Retina (tissue), 1 donor: ENCODE measurements around the gene RAB9A.
"Not testable (repeated sequence)": the region's sequence is repeated elsewhere in the genome, so short reads cannot be mapped to it uniquely, and the experiment has no call there.

Experiments
- DNase-seq: peaks from one replicate; pipeline ENCODE4 v3.0.0-alpha.2; 2016

The RAB9A gene

DNA sequence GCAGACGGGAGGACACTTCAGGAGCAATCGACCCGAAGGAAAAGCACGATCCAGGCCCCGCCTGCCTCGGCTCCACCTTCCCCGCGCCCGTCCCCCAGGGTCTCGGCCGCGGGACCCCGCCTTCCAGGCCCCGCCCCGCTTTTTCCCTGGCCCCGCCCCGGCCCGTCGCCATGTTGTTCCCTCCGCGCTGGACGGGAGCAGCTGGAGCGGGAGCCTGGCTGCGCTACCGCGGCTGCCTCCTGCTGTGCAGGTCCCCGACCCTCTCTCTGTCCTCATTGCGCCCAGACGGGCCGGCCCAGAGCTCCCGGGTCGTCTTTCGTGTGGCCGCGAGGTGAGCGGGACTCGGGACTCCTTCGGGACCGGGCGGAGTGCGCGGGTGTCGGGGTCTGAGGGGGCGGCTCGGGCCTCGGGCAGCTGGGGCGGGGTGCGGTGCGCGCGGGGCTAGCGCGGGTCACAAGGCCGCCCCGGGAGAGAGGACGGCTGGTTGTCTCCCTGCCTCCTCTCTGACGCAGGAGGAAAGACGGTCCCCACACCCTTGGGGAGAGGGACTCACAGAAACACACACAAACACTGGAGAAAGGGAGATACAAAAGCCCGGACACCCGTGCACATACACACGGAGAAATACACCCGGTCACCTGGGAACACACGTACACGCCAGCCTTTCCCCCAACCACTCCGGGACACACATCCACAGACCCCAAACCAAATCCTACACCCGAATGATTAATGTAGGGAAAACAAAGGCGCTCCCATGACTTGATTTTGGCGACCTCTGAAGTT is at the start of gene RAB9A:
Gene RAB9A (plus strand): TSS at position 171 of the 783 bp plus-strand sequence. CDS start 19,619 bp downstream, outside the sequence.
- peak; percentile 84 for DNase-seq

DNA sequence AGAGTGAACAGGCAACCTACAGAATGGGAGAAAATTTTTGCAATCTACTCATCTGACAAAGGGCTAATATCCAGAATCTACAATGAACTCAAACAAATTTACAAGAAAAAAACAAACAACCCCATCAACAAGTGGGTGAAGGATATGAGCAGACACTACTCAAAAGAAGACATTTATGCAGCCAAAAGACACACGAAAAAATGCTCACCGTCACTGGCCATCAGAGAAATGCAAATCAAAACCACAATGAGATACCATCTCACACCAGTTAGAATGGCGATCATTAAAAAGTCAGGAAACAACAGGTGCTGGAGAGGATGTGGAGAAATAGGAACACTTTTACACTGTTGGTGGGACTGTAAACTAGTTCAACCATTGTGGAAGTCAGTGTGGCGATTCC is 47.2 kb upstream of the RAB9A start:
- DNase-seq: not testable (repeated sequence)

DNA sequence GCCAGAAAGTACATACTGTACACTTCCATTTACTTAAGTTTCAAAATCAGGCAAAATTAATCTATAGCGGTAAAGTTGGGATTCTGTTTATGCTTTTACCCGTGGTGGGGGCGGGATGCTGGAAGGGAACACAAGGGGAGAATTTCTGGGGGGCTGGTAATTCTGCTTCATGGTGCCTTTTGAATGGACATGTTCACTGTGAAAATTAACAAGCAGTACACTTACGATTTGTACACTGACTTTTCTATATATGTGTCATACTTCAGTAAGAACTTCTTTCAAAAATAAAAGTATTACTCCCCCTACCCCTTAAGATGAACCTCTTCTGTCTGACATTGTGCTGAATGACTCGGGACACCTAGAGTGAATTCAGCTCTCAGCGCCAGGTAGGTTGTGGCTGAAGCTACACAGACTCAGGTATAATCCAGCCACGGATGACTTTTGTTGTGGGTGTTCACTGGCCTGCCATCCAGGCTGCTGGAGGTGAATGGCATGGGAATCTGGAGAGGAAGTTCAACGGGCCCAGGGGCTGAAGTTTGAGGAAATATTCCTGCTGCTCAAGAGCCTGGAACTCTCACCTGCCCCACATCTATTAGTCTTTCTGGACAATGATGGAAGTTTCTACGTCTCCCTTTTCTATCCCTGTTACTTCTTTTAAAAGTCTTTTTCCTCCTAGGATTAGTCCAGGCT is 43.3 kb upstream of the RAB9A start:
- no peak for DNase-seq

- peak; percentile 38 for DNase-seq
Measured at GRCh38 chrX:13646154-13646549, 42.8 kb upstream of the RAB9A start.

DNA sequence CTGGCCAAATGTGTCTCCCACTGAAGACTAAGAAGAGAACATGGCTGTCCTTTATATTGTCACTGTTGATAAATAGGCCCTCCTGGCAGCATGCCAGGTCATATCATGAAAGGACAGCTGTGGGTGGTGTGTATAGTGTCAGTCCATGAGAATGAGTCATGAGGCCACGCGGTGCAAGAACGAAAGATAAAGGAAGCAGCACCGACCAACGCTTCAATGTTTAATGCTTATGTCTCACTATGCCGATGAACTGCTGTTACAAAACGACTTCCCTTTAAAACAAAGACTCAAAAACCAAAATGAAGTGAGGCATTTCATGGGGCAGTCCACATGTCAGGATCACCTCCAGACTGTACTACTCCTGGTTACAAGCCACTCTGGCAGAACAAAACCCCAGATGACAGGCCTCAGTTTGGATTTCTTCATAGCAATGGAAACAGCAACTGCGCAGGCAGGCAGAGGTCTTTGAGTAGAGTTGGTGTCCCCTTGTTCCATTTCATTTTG is 41.2 kb upstream of the RAB9A start:
- DNase-seq: no peak

DNA sequence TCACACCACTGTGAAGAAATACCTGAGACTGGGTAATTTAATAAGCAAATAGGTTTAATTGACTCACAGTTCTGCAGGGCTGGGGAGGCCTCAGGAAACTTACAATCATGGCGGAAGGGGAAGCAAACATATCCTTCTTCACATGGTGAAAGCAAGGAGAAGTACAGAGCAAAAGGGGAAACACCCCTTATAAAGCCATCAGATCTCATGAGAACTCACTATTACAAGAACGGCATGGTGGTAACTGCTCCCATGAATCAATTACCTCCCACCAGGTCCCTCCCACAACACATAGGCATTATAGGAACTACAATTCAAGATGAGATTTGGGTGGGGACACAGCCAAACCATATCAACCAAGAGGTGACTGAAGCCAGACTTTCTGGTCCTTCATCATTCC is 40.6 kb upstream of the RAB9A start:
- not testable (repeated sequence) for DNase-seq

DNA sequence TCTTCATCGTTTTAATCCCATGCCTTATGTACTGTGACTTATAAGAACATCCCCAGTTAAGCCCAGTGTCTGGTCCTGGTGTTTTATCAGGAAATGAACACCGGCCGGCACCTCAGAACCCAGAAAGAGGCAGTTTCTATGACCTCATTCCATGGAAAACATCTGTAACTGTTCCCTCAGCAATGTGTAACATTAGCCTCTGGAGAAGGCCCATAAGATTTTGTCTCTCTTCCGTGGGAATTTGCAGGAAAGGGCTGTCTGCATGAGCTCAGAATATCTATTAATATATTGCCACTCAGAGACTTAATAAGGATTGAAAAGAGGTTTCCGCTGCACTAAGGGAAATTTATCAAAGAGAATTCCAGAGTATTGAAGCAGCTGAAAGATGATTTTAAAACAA is 39.1 kb upstream of the RAB9A start:
- DNase-seq: no peak

DNA sequence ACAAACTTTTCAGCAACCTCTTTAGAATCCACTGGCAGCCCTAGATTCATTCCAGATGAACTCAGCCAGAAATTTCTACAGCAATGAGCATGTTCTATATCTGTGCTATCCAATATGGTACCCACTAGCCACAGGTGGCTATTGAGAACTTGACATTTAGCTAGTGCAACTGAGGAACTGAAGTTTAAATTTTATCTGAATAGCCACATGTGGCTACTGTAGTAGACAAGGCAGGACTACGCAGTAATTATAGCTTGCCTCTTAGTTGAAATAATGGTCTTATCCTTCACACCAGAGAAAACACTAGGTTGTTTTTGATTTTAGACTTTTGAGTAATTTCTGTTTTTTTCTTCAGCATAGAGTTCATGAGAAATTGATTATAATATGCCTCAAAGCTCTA is 38.6 kb upstream of the RAB9A start:
- DNase-seq: no peak

GRCh38 chrX:13651150-13651549 is 37.8 kb upstream of the RAB9A start:
- no peak for DNase-seq

DNA sequence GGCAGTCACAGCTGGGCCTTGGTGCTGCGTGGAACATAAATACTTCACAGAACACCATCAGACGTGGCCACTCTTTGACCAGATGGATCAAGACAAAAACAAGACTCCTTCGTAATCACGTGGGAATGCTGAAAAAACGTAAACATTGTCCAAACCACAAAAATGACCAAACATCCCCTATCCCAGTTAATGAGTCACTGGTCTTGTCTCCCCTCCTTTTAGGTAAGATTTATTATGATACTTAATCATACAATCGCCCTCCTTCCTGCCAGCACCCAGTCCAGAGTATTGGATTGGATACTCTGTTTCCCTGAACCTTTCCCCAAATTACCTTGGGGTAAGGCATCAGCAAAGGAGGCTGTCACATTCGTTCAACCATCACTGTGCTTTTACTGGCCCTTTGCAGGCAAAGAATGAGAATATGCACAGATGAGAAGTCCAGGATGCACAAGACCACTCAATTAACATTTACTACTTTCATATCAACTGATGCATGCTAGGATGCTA is 36.6 kb upstream of the RAB9A start:
- no peak for DNase-seq

GRCh38 chrX:13652850-13653693 is 35.9 kb upstream of the RAB9A start, which contains the start of gene TCEANC:
Gene TCEANC (plus strand): TSS chrX:13653141. CDS start chrX:13662509, 9,368 bp downstream.
- DNase-seq: peak; percentile 91

DNA sequence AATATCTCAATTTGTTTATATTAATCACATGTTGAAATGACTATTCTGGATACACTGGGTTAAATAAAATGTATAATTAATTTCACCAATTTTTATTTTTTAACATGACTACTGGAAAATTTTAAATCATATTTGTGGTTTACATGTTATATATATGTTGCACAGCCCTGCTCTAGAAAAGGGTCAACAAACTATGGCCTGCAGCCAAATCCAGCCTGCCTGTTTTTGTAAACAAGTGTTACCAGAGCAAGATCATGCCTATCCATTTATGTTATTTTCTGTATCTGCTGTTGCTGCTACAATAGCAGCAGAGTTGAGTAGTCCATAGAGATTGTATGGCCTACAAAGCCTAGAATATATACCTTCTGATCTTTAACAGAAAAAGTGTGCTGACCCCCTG is 34.8 kb upstream of the RAB9A start:
- DNase-seq: no peak

DNA sequence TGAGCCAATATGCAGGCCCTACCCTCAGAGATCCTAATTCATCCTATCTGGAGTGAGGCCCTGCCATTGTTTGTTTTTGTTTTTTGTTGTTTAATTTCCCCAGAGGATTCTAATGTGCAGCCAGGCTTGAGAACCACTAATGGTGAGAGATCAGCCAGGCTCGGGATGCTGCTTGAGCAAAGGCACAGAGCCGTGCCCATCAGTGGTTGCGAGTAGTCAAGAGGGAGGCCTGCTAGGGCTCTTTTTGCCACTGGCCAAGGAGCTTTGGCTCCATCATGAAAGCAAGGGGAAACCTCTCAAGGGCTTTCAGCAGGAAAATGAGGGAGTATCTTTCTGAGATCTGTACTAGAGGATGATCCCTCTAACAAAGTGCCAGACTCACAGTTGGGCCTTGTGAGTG is 33.3 kb upstream of the RAB9A start:
- peak; percentile 5 for DNase-seq

- peak; percentile 28 for DNase-seq
Measured at GRCh38 chrX:13658602-13659001, 30.3 kb upstream of the RAB9A start.

GRCh38 chrX:13659063-13659462 is 29.9 kb upstream of the RAB9A start:
- DNase-seq: no peak

DNA sequence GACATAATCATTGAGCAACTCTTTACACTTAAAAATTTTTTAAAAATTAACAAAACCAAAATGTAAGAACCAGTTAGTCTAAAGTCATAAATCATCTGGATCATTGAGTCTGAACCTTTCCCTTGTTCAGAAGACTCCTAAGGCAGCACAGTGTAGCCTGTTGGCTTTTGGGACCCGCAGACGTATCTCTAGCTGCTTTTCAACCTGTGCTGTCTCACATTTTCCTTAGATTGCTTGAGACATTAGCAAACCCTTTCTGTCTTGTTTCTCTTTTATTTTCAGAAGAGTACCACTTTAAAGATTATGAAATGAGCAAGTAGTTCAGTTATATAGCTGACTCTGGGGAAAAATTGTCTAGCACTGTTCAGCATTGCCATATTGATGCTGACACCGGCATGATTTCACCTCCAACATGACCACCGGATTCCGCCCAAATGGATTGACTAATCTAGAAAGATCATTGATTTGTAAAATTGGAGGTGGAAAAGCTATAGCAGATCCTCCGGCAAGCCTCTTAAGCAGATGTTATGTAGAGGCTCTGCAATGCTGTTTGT is 27.1 kb upstream of the RAB9A start:
- no peak for DNase-seq

DNA sequence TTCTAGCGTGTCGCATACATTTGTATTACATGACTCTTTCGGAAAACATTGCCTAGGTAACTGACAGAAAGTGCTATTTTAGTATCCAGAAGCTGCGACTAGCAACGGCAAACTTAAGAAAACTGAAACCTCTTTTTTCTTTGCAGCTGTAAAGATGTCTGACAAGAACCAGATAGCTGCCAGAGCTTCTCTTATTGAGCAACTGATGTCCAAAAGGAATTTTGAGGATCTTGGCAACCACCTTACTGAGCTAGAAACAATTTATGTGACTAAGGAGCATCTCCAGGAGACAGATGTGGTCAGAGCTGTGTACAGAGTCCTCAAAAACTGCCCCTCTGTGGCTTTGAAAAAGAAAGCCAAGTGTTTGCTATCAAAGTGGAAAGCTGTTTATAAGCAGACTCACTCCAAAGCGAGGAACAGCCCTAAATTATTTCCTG is 26.6 kb upstream of the RAB9A start:
- no peak for DNase-seq

DNA sequence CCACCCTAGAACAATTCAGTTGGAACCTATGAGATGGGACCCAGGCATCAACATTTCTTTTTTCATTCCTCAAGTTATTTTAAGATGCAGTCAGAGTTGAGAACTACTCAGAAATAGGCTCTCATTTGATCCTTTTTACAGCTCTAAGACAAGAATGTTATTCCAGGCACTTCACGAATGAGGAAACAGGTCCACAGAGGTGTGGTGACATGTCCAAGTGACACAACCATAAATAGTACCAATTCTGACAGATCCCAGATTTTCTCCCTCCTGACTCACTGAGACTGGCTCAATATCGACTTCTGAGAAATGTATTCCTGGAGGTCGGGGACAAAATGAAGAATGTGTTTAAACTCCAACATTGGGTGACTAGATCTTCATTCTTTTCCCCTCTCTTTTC is 24.9 kb upstream of the RAB9A start:
- no peak for DNase-seq

GRCh38 chrX:13666836-13667235 is 22.1 kb upstream of the RAB9A start:
- no peak for DNase-seq

GRCh38 chrX:13667919-13668318 is 21.0 kb upstream of the RAB9A start:
- DNase-seq: no peak

GRCh38 chrX:13669246-13669737 is 19.6 kb upstream of the RAB9A start:
- no peak for DNase-seq

DNA sequence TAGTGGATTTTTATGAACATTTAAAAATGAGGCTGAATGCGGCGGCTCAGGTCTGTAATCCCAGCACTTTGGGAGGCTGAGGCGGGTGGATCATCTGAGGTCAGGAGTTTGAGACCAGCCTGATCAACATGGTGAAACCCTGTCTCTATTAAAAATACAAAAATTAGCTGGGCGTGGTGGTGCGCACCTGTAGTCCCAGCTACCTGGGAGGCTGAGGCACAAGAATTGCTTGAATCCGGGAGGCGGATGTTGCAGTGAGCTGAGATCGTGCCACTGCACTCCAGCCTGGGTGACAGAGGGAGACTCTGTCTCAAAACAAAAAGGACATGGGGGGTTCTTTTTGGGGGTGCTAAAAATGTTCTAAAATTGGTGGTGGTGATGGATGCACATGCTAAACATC is 19.2 kb upstream of the RAB9A start:
- DNase-seq: not testable (repeated sequence)
